ENCODE measurements around the gene ABCD4.

- TF ChIP-seq ZNF274 (IDR thresholded peaks at IDR 0.05; ENCODE audit: low read depth, low read length) (no peak), YY1 (IDR thresholded peaks at IDR 0.05; ENCODE audit: insufficient read depth, insufficient read length) (no peak), SUZ12 (IDR thresholded peaks at IDR 0.05; ENCODE audit: extremely low read depth, insufficient read depth, insufficient read length) (no peak)
Observed at GRCh38 chr14:74258764-74259035, 44.0 kb downstream of the ABCD4 start.

All from NT2/D1 (cell line).